ENCODE data around the gene CSGALNACT2. TPM values are rescaled to one million over a fixed set of nuclear protein-coding genes. Genes with fewer than 3 reads are reported as not detected.
A peak's percentile ranks its signal among the peaks of the same experiment; 100 is the strongest.

Gene CSGALNACT2
- total and polyA plus RNA-seq, 2 experiments from 2014 or later, result 17.4 to 27.8 TPM

DNA sequence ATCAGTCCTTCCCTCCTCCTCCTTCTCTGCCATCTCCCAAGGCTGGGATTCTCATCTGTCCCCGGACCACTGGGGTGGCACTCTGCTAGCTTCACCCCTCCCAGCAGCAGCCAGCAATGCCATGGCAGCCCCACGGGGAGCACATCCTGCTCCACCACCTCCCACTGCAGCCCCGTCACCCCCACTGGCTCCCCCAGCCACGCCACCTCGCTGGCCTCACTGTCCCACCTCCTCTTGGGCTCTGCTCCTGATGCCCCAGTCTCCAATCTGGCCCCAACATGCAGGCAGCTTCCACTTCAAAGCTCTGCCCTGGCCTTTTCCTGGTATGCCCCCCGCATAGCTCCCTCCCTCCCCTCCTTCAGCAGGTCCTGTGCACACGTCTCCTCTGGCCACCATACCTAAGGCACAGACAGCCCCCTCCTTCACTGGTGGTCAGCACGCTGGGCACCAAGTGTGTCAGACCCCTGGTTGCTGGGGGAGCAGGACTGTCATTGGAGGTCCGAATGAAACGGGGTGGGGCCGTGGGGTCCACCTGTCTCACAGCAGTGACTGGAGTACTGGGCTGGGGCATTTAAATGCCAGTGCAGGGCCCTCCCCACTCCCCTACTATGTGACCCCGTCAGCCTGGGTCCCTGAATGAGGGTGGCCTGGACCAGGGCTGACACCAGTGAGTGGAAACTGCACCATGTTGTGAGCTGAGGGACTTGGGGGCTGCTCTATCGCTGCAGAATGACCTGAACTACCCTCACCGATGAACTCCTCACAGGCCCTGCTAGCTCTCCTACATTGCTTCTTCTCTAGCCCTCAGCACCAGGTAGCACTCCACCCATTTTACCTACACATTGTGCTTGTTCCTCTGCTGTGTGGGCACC is 89.9 kb downstream of the CSGALNACT2 start:
- Histone ChIP-seq H3K9me2 (ENCODE audit: insufficient read depth) (no peaks in the 10 kb centered on the region), H3K79me2 (ENCODE audit: insufficient read depth) (no peaks in the 10 kb centered on the region), H3F3A (ENCODE audit: insufficient read depth) (peaks cover 4% of the 10 kb centered on the region; the same call in 1 of the 2 replicates), H3K9ac (no peak overlapping the region), H3K36me3 (ENCODE audit: low read depth) (no peaks in the 10 kb centered on the region), H4K20me1 (ENCODE audit: insufficient read depth) (no peaks in the 10 kb centered on the region), H3K27me3 (replicated peaks; ENCODE audit: insufficient read depth) (peaks cover 48% of the 10 kb centered on the region), H3K27ac (no peak overlapping the region), H3K4me2 (ENCODE audit: unreplicated experiment) (no peak overlapping the region), H2AFZ (no peak overlapping the region), H3K4me1 (ENCODE audit: insufficient read depth) (no peaks in the 10 kb centered on the region), H3K4me3 (no peak overlapping the region), H3K9me3 (ENCODE audit: low read depth) (no peaks in the 10 kb centered on the region)
- TF ChIP-seq EZH2phosphoT487 (IDR thresholded peaks at IDR 0.05; ENCODE audit: insufficient read depth, low read depth) (no peak), EZH2 (IDR thresholded peaks at IDR 0.05; ENCODE audit: insufficient read depth, poor library complexity, severe bottlenecking) (no peak)
- DNase-seq, result no peak
- WGBS, 2 experiments (ENCODE audit: low coverage in 1 of 2, low lambda C conversion rate in 2 of 2, missing lambda C conversion rate in 2 of 2), result 68% methylated on average over 12 to 14 of the region's 14 CpGs
- in situ Hi-C loops (cut with MboI), result no loop called here

GRCh38 chr10:43228783-43229207 is 90.5 kb downstream of the CSGALNACT2 start:
- Histone ChIP-seq H4K20me1 (ENCODE audit: insufficient read depth) (no peaks in the 10 kb centered on the region), H3K27ac (no peak overlapping the region), H2AFZ (no peak overlapping the region), H3K4me2 (ENCODE audit: unreplicated experiment) (no peak overlapping the region), H3K79me2 (ENCODE audit: insufficient read depth) (no peaks in the 10 kb centered on the region), H3K9me2 (ENCODE audit: insufficient read depth) (no peaks in the 10 kb centered on the region), H3K9ac (no peak overlapping the region), H3K36me3 (ENCODE audit: low read depth) (no peaks in the 10 kb centered on the region), H3F3A (ENCODE audit: insufficient read depth) (peaks cover 4% of the 10 kb centered on the region; the same call in 1 of the 2 replicates), H3K4me1 (ENCODE audit: insufficient read depth) (no peaks in the 10 kb centered on the region), H3K9me3 (ENCODE audit: low read depth) (no peaks in the 10 kb centered on the region), H3K27me3 (replicated peaks; ENCODE audit: insufficient read depth) (peaks cover 46% of the 10 kb centered on the region), H3K4me3 (no peak overlapping the region)
- in situ Hi-C loops (cut with MboI), result no loop called here
- TF ChIP-seq EZH2phosphoT487 (IDR thresholded peaks at IDR 0.05; ENCODE audit: insufficient read depth, low read depth) (no peak), EZH2 (IDR thresholded peaks at IDR 0.05; ENCODE audit: insufficient read depth, poor library complexity, severe bottlenecking) (no peak)
- WGBS, 2 experiments (ENCODE audit: low coverage in 1 of 2, low lambda C conversion rate in 2 of 2, missing lambda C conversion rate in 2 of 2), result 18 to 23% methylated on average over 17 to 23 of the region's 23 CpGs
- DNase-seq, result no peak

DNA sequence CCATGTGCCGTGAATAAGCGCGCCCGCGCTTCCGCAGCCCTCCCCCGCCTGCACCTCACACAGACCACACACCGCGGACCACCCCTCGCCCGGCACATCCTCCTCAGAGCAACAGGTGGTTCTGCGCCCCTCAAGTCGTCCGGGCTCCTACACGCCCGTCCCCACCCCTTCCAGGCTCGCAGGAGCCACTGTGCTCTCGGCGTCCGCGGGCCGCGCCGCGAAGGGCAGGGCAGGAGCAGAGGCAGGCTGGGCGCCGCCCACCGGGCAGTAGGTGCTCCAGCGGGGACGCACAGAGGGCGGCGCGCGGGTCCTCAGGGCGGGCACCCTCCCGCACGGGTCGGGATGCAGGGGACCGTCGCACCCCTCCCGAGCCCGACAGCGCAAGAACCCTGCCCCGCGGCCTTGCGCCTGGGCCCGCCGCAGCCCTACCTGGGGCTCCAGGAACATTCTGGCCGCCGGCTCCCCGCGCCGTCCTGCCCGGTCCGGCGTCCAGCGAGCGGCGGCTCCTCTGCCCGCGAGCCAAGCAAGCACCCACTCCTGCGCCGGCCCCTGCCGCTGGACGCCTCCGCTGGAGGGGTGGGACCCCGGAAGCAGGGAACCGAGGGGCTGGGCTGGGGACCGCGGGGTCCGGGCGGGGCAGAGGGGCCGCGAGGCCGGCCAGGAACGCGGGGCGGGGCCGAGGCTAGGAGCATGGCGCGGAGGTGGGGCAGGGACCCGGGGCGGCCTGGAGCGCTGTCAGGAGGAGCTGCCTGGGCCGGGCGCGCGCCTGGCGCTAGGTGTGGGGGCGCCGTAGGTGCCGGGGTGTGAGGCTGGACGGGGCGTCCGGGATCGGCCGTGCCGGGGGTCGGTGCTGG is 91.2 kb downstream of the CSGALNACT2 start:
- Histone ChIP-seq H3K9ac (no peak overlapping the region), H3K9me2 (ENCODE audit: insufficient read depth) (no peaks in the 10 kb centered on the region), H3K79me2 (ENCODE audit: insufficient read depth) (no peaks in the 10 kb centered on the region), H3K36me3 (ENCODE audit: low read depth) (no peaks in the 10 kb centered on the region), H3K4me2 (ENCODE audit: unreplicated experiment) (no peak overlapping the region), H3K4me3 (no peak overlapping the region), H3K27me3 (replicated peaks; ENCODE audit: insufficient read depth) (peaks cover 46% of the 10 kb centered on the region), H2AFZ (no peak overlapping the region), H3K9me3 (ENCODE audit: low read depth) (no peaks in the 10 kb centered on the region), H3K4me1 (ENCODE audit: insufficient read depth) (no peaks in the 10 kb centered on the region), H3K27ac (no peak overlapping the region), H4K20me1 (ENCODE audit: insufficient read depth) (no peaks in the 10 kb centered on the region), H3F3A (ENCODE audit: insufficient read depth) (peaks cover under 1% of the 10 kb centered on the region; the same call in 1 of the 2 replicates)
- in situ Hi-C loops (cut with MboI), result no loop called here
- no peak for TF ChIP-seq EZH2 (IDR thresholded peaks at IDR 0.05; ENCODE audit: insufficient read depth, poor library complexity, severe bottlenecking)
- no peak for TF ChIP-seq EZH2phosphoT487 (IDR thresholded peaks at IDR 0.05; ENCODE audit: insufficient read depth, low read depth)
- WGBS, 2 experiments (ENCODE audit: low coverage in 1 of 2, low lambda C conversion rate in 2 of 2, missing lambda C conversion rate in 2 of 2), result 2 to 5% methylated on average over 65 to 81 of the region's 99 CpGs
- DNase-seq, result peak; percentile 29

GRCh38 chr10:43230101-43230908 is 92.1 kb downstream of the CSGALNACT2 start:
- Histone ChIP-seq H3K4me1 (ENCODE audit: insufficient read depth) (no peaks in the 10 kb centered on the region), H3F3A (ENCODE audit: insufficient read depth) (no peaks in the 10 kb centered on the region), H3K27ac (no peak overlapping the region), H3K9ac (no peak overlapping the region), H3K9me3 (ENCODE audit: low read depth) (no peaks in the 10 kb centered on the region), H3K36me3 (ENCODE audit: low read depth) (no peaks in the 10 kb centered on the region), H3K9me2 (ENCODE audit: insufficient read depth) (no peaks in the 10 kb centered on the region), H3K79me2 (ENCODE audit: insufficient read depth) (no peaks in the 10 kb centered on the region), H2AFZ (no peak overlapping the region), H4K20me1 (ENCODE audit: insufficient read depth) (no peaks in the 10 kb centered on the region), H3K4me3 (no peak overlapping the region), H3K4me2 (ENCODE audit: unreplicated experiment) (no peak overlapping the region), H3K27me3 (replicated peaks; ENCODE audit: insufficient read depth) (peaks cover 46% of the 10 kb centered on the region)
- 11 to 15% methylated on average over 27 to 30 of the region's 35 CpGs for WGBS, 2 experiments (ENCODE audit: low coverage in 1 of 2, low lambda C conversion rate in 2 of 2, missing lambda C conversion rate in 2 of 2)
- in situ Hi-C loops (cut with MboI), result no loop called here
- DNase-seq, result no peak
- TF ChIP-seq EZH2 (IDR thresholded peaks at IDR 0.05; ENCODE audit: insufficient read depth, poor library complexity, severe bottlenecking), result no peak
- TF ChIP-seq EZH2phosphoT487 (IDR thresholded peaks at IDR 0.05; ENCODE audit: insufficient read depth, low read depth), result no peak

All from GM23248 (cell line).